Neutrophil (primary cell): ENCODE measurements around the gene PRKCH.

Experiments used
- H3K27ac ChIP-seq: fragments of 200-600 bp; sonication (generic); 2 replicates; pipeline ENCODE4 v1.5.1; 2016; ENCODE audit warnings: mild to moderate bottlenecking, moderate library complexity
- H3K27me3 ChIP-seq: fragments of 200-600 bp; sonication (generic); 2 replicates; pipeline ENCODE4 v1.6.0; 2016; ENCODE audit warnings: mild to moderate bottlenecking
- H3K36me3 ChIP-seq: fragments of 200-600 bp; sonication (generic); 2 replicates; pipeline ENCODE4 v1.5.1; 2017
- H3K4me1 ChIP-seq, 2 experiments: fragments of 200-600 bp in 1 of 2; sonication (generic) in 1 of 2; 1 replicate in 1 of 2; 2 replicates in 1 of 2; pipeline versions ENCODE4 v1.5.1 to v1.6.1; 2013 to 2016; ENCODE audit warnings: low read depth in 1 of 2, low read length in 1 of 2, mild to moderate bottlenecking in 1 of 2, moderate library complexity in 1 of 2; ENCODE audit not compliant: control insufficient read depth in 1 of 2, insufficient read depth in 1 of 2
- H3K4me3 ChIP-seq, 2 experiments: fragments of 200-600 bp in 1 of 2; sonication (generic) in 1 of 2; 1 replicate in 1 of 2; 2 replicates in 1 of 2; pipeline ENCODE4 v1.5.1; 2013 to 2016; ENCODE audit warnings: low read depth in 1 of 2, low read length in 1 of 2, mild to moderate bottlenecking in 1 of 2, moderate library complexity in 1 of 2
- H3K9me3 ChIP-seq: fragments of 200-600 bp; sonication (generic); 2 replicates; pipeline ENCODE4 v1.5.1; 2016
- TF ChIP-seq, protein P1 (sequence below): fragments of 200-600 bp; sonication (generic); IDR thresholded peaks from 2 replicates; pipeline ENCODE4 v1.5.1; 2016; ENCODE audit warnings: antibody characterized with exemption

Gene PRKCH

DNA sequence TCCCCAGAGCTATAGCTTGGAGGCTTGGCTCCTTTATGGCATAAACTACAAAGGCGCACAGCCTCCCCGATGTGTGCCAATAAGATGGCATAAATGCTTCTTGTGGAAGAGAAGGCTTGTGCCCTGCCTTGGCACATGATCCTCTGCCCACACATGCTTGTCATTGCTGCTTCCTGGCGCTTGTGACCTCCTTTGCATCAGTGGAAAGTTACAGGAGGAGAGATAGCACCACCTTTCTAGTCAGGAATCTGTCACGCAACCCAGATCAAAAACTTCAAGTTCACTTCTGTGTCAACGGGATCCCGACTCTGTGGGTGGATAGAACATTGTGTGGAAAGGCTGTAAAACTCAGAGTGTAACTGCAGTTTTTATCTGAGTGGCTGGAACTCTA is 190.2 kb downstream of the PRKCH start:
- Histone ChIP-seq H3K27me3 (no peaks in the 10 kb centered on the region), H3K4me3 (no peak overlapping the region), H3K27ac (no peak overlapping the region), H3K4me1 (peaks cover 14% of the 10 kb centered on the region in 2 experiments), H3K36me3 (no peaks in the 10 kb centered on the region), H3K9me3 (no peaks in the 10 kb centered on the region)
- TF ChIP-seq, protein P1, sequence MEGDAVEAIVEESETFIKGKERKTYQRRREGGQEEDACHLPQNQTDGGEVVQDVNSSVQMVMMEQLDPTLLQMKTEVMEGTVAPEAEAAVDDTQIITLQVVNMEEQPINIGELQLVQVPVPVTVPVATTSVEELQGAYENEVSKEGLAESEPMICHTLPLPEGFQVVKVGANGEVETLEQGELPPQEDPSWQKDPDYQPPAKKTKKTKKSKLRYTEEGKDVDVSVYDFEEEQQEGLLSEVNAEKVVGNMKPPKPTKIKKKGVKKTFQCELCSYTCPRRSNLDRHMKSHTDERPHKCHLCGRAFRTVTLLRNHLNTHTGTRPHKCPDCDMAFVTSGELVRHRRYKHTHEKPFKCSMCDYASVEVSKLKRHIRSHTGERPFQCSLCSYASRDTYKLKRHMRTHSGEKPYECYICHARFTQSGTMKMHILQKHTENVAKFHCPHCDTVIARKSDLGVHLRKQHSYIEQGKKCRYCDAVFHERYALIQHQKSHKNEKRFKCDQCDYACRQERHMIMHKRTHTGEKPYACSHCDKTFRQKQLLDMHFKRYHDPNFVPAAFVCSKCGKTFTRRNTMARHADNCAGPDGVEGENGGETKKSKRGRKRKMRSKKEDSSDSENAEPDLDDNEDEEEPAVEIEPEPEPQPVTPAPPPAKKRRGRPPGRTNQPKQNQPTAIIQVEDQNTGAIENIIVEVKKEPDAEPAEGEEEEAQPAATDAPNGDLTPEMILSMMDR = no peak

DNA sequence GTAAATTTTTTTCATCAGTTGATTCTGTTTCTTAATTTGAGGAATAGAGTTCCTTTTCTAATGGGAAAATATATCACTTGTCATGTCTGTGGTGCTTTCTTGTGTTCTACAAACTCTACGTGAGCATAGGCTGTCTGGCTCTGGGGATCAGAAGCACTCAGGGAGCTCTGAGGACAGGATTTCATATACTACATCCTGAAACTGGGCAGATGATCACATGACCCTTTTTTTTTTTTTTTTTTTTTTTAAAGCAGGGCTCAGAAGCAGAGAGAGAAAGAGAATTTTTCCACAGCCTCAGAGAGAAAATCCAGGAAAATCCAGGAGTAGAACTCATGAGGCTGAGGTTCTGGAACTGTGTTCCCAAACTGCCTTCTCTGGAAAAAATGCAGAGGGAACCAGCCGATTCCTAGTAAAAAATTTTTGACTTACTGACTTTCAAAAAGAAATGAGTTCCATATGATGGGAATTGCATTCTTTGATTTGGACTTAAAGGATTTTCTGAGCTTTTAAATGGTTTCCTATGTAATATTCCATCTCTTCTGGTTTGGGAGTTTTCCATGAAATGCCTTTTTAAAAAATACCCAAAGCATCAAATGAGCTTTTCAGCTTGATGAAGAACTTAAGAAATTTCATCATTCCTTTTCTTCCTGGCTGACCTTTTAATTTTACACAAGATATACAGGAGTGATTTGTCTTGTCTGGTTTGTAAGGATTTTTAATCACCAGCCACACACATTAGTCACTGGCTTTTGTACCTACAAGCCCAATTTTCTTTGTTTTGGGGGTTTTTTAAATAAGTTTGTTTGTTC is 190.9 kb downstream of the PRKCH start:
- Histone ChIP-seq H3K36me3 (no peaks in the 10 kb centered on the region), H3K27ac (no peak overlapping the region), H3K9me3 (no peaks in the 10 kb centered on the region), H3K27me3 (no peaks in the 10 kb centered on the region), H3K4me3 (no peak overlapping the region), H3K4me1 (peaks cover 14% of the 10 kb centered on the region in 2 experiments)
- TF ChIP-seq, protein P1 = no peak

DNA sequence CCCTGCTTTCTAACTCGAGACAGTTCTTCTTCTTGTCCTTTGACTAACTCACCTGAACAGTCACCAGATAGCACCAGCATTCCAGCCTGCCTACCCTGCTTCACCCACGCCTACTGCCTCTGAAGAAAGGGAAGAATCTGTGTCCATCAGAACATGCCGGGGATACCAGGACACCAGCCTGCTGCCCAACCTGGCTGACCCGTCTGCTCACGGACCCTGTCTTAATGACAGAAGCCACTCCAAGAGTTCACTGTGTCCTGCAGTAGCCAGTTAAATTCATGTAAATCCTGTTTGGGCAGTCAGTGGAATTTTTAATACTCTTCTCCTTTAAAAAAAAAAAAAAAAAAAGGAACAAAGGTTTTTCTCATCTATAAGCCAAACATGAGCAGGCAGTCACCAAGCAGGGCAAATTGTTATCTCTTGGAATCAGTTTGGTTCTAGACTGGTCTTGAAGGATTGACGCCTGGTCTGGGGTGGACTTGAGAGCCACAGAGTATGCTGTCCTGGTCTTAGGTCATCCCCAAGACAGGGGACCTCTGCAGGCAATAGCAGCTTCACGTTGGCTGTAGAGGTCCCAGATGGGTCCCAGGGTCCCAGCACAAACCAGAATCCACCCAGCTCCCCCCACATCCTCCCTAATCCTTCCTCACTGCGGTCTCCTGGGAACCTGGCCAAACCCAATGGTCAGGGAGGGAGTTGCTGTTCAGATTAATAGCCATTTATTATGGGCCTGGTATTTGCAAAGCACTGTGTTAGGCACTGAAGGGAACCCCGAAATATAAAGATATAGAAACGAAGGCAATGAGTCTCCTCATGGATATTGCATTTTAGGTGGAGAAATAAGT is 192.8 kb downstream of the PRKCH start:
- Histone ChIP-seq H3K27me3 (no peaks in the 10 kb centered on the region), H3K27ac (no peak overlapping the region), H3K4me1 (peaks cover 3 to 14% of the 10 kb centered on the region in 2 experiments), H3K9me3 (no peaks in the 10 kb centered on the region), H3K4me3 (no peak overlapping the region), H3K36me3 (no peaks in the 10 kb centered on the region)
- TF ChIP-seq, protein P1 = no peak

DNA sequence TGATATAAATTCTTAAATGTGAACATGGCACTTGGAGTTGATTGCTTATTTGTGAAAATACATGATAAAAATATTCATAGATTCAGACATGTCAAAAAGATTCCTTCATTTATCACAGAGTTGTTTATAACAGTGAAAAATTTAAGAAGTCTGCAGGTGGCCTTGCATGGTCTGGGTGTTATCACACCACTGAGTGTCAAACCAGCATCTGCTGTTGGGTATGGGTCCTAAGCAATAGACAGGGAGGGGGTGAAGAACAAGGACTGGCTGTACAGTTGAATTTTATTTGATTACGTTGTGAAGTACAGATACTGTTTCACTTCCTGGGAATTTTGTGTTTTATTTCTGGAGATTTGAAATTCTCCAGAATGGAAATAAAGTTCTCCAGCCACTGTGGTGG is 193.5 kb downstream of the PRKCH start:
- Histone ChIP-seq H3K4me3 (no peak overlapping the region), H3K27ac (no peak overlapping the region), H3K36me3 (no peaks in the 10 kb centered on the region), H3K4me1 (peaks cover 3 to 13% of the 10 kb centered on the region in 2 experiments), H3K27me3 (no peaks in the 10 kb centered on the region), H3K9me3 (no peaks in the 10 kb centered on the region)
- TF ChIP-seq, protein P1 = no peak

DNA sequence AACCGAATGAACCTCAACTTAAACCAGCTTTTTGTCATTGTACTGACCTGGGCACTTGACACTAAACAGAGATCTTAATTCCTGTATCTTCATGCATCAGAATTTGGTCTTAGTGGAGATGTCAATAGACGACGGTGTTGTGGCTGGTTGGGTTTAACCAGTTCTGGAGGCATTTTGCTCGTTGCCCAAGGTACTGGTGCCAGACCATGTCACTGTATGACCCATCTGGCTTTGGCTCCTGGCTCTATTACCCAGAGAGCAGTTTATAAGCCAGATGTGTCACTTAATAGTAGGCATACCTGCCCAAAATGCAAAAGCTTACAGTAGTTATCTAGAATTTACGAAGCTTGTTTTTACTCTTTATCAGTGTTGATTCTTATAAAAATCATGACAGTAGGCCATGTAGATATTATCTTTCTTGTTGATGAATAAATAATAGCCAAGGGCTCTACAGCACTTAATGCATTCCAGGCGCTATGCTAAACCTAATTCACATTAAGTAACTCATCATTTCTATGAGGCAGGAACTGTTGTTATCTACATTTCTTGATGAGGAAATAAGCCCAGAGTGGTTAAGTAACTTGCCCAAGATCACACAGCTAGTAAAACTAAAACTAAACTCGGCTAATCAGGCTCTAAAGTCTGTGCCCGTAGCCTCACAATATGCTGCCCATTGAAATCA is 194.2 kb downstream of the PRKCH start:
- TF ChIP-seq, protein P1 = no peak
- Histone ChIP-seq H3K36me3 (no peaks in the 10 kb centered on the region), H3K4me3 (no peak overlapping the region), H3K9me3 (no peaks in the 10 kb centered on the region), H3K27ac (no peak overlapping the region), H3K4me1 (peaks cover 3 to 11% of the 10 kb centered on the region in 2 experiments), H3K27me3 (no peaks in the 10 kb centered on the region)
